ENCODE results near the gene CAMK1D. TPM values are rescaled to one million over a fixed set of nuclear protein-coding genes. Genes with fewer than 3 reads are reported as not detected.

Gene CAMK1D
- total and polyA plus RNA-seq, 2 of the 4 experiments (the other 2 are of a cell fraction) = 5.0 to 5.3 TPM

- CTCF ChIA-PET = no interaction called here
- ATAC-seq (ENCODE audit: low read depth) = peak; percentile 70; the same call in 1 of the 2 replicates
Measured at GRCh38 chr10:12587451-12587888, 238.1 kb downstream of the CAMK1D start.

More at GRCh38 chr10:12587451-12587888, 238.1 kb downstream of the CAMK1D start:
- no peak overlapping the region for H3K14ac ChIP-seq (replicated peaks; ENCODE audit: low read depth, low read length)
- no peak overlapping the region for H3K23ac ChIP-seq (ENCODE audit: low read depth, low read length)
- H3K79me1 ChIP-seq (ENCODE audit: low read depth in 1 of 2, low read length in 2 of 2) = no peaks in the 10 kb centered on the region
- POLR2A ChIA-PET (ENCODE audit: unreplicated experiment) = no interaction called here
- no peak overlapping the region for H3K4me3 ChIP-seq (ENCODE audit: insufficient read depth, low read depth, low read length)
- 0 out of 2 replicates have a peak, but pooled peaks cover 3% of the 10 kb centered on the region for H3K27me3 ChIP-seq (ENCODE audit: control insufficient read depth, insufficient read depth, low read length)
- in situ Hi-C loops (cut with MboI; ENCODE audit: low sequenced_read_pairs) (no loop called here), intact Hi-C loops (cut with micrococcal nuclease) (no loop called here), dilution Hi-C loops (cut with HindIII; ENCODE audit: low sequenced_read_pairs, unreplicated experiment) (no loop called here)
- H3K9ac ChIP-seq (ENCODE audit: low read depth, low read length) = no peak overlapping the region
- H3K4me1 ChIP-seq (ENCODE audit: control insufficient read depth, insufficient read depth, low read length) = no peaks in the 10 kb centered on the region; the same call in 1 of the 2 replicates
- no peak overlapping the region for H2BK20ac ChIP-seq (ENCODE audit: low read depth, low read length)
- no peaks in the 10 kb centered on the region for H3K9me3 ChIP-seq (ENCODE audit: control insufficient read depth, insufficient read depth, low read length)
- no peak overlapping the region for H2AK5ac ChIP-seq (ENCODE audit: low read depth, low read length)
- H3K4me2 ChIP-seq (ENCODE audit: low read depth, low read length) = no peak overlapping the region
- H3K9me1 ChIP-seq (ENCODE audit: insufficient read depth, low read length) = no peaks in the 10 kb centered on the region
- no peak overlapping the region for H2AFZ ChIP-seq (replicated peaks; ENCODE audit: low read length, poor library complexity)
- no peak overlapping the region for H2BK120ac ChIP-seq (ENCODE audit: low read depth, low read length)
- H3K36me3 ChIP-seq (ENCODE audit: control insufficient read depth, insufficient read depth, low read length) = no peaks in the 10 kb centered on the region
- H4K91ac ChIP-seq (ENCODE audit: insufficient read depth, low read depth, low read length) = no peak overlapping the region
- no peak overlapping the region for H2BK15ac ChIP-seq (ENCODE audit: low read depth, low read length)
- no peak overlapping the region for H4K5ac ChIP-seq (ENCODE audit: low read depth, low read length)
- no peak overlapping the region for H4K8ac ChIP-seq (ENCODE audit: low read depth in 2 of 2, low read length in 2 of 2)
- H3K27ac ChIP-seq (ENCODE audit: insufficient read depth, low read length) = no peak overlapping the region
- no peak overlapping the region for H3K18ac ChIP-seq (ENCODE audit: low read depth, low read length)
- WGBS, 2 experiments (ENCODE audit: extremely low coverage in 2 of 2, insufficient read length in 1 of 2) = 33% methylated on average over 1 of the region's 4 CpGs; no CpG with 5 or more reads in 1 of the 2 experiments
- DNase-seq = peak; percentile 25
- TF ChIP-seq MAZ (IDR thresholded peaks at IDR 0.05; ENCODE audit: borderline replicate concordance, low read depth, low read length) (no peak), MXI1 (IDR thresholded peaks at IDR 0.05; ENCODE audit: borderline replicate concordance, low read depth, low read length) (no peak), ELK1 (IDR thresholded peaks at IDR 0.05; ENCODE audit: borderline replicate concordance, low read depth, low read length) (no peak), RFX5 (IDR thresholded peaks at IDR 0.05; ENCODE audit: low read depth, low read length) (no peak), POLR2A (IDR thresholded peaks at IDR 0.05; ENCODE audit: low read depth, low read length) (no peak), USF2 (IDR thresholded peaks at IDR 0.05; ENCODE audit: low read depth, low read length) (no peak), RAD21 (IDR thresholded peaks at IDR 0.05; ENCODE audit: low read length) (no peak), BHLHE40 (IDR thresholded peaks at IDR 0.05; ENCODE audit: low read depth, low read length) (no peak)
- H4K20me1 ChIP-seq (ENCODE audit: insufficient read depth, low read length) = no peaks in the 10 kb centered on the region
- no peak overlapping the region for H2BK5ac ChIP-seq (ENCODE audit: low read depth, low read length, poor library complexity, severe bottlenecking)
- H3K4ac ChIP-seq (ENCODE audit: low read depth, low read length) = no peak overlapping the region
- no TSS peak for BruUV-seq (replicated peaks)
- no peak overlapping the region for H3K56ac ChIP-seq (ENCODE audit: extremely low read depth, insufficient read depth, low read length)
- H2AK9ac ChIP-seq (replicated peaks; ENCODE audit: low read depth, low read length, poor library complexity) = no peak overlapping the region

Measured in IMR-90 (cell line).